K562 (cell line): Measurements from ENCODE around the gene HOXC4. TPM values are rescaled to one million over a fixed set of nuclear protein-coding genes. Genes with fewer than 3 reads are reported as not detected.

Experiments used
- CREB3L1 ChIP-seq: fragments of 450-650 bp; IDR thresholded peaks from 2 replicates; pipeline ENCODE4 v1.6.1; 2014; ENCODE audit warnings: low read depth, mild to moderate bottlenecking, moderate library complexity, borderline replicate concordance
- CREB5 ChIP-seq: fragments of 250-450 bp; sonication (Bioruptor Pico); IDR thresholded peaks from 2 replicates; pipeline ENCODE4 v1.5.0; 2020; ENCODE audit warnings: mild to moderate bottlenecking
- E2F3 ChIP-seq: fragments of 250-450 bp; sonication (Bioruptor Pico); IDR thresholded peaks from 2 replicates; pipeline ENCODE4 v1.4.0; 2020; ENCODE audit warnings: mild to moderate bottlenecking
- GATAD2A ChIP-seq: fragments of 450-650 bp; IDR thresholded peaks from 2 replicates; pipeline ENCODE4 v1.6.1; 2017
- HIVEP1 ChIP-seq: fragments of 250-450 bp; sonication (Bioruptor Pico); IDR thresholded peaks from 2 replicates; pipeline ENCODE4 v1.4.0; 2020; ENCODE audit warnings: mild to moderate bottlenecking
- LEF1 ChIP-seq: fragments of 450-650 bp; IDR thresholded peaks from 2 replicates; pipeline ENCODE4 v1.6.1; 2016; ENCODE audit warnings: mild to moderate bottlenecking
- MXI1 ChIP-seq: IDR thresholded peaks from 2 replicates; pipeline ENCODE4 v1.6.1; 2011; ENCODE audit warnings: low read depth, mild to moderate bottlenecking, improper control_type of control experiment, low read length
- NRF1 ChIP-seq, 2 experiments: fragments of 450-650 bp; IDR thresholded peaks in 1 of 2; conservative IDR thresholded peaks in 1 of 2; 2 replicates each; pipeline ENCODE4 v1.6.1; 2014; ENCODE audit warnings: mild to moderate bottlenecking in 2 of 2
- OTX1 ChIP-seq: fragments of 450-650 bp; formaldehyde crosslinking; IDR thresholded peaks from 2 replicates; pipeline ENCODE4 v1.4.0; 2022; ENCODE audit warnings: mild to moderate bottlenecking
- WHSC1 ChIP-seq: IDR thresholded peaks from one replicate; pipeline ENCODE4 v1.6.1; 2012; ENCODE audit warnings: low read length, control low read depth, inconsistent platforms
- ZBTB12 ChIP-seq: fragments of 250-450 bp; sonication (Bioruptor Pico); IDR thresholded peaks from 2 replicates; pipeline ENCODE4 v1.4.0; 2020
- ZKSCAN3 ChIP-seq: fragments of 250-450 bp; sonication (Bioruptor Pico); IDR thresholded peaks from 2 replicates; pipeline ENCODE4 v1.4.0; 2020
- ZNF124 ChIP-seq: sonication (generic); formaldehyde crosslinking; IDR thresholded peaks from 2 replicates; pipeline ENCODE4 v1.8.1; 2022; ENCODE audit warnings: missing genetic modification reagents
- ZNF318 ChIP-seq, 2 experiments: fragments of 450-650 bp; IDR thresholded peaks; 2 replicates each; pipeline ENCODE4 v1.6.1; 2016; ENCODE audit warnings: mild to moderate bottlenecking in 2 of 2, borderline replicate concordance in 1 of 2, low read depth in 1 of 2, moderate library complexity in 1 of 2
- ZNF512 ChIP-seq: IDR thresholded peaks from 2 replicates; pipeline ENCODE4 v1.6.1; 2016; ENCODE audit warnings: missing genetic modification characterization, missing compliant biosample characterization
- ZNF668 ChIP-seq: fragments of 250-450 bp; sonication (Bioruptor Pico); IDR thresholded peaks from 2 replicates; pipeline ENCODE4 v1.8.0; 2022; ENCODE audit warnings: mild to moderate bottlenecking, inconsistent platforms
- polyA plus RNA-seq, 8 experiments: library from polyadenylated mRNA; depleted of rRNA in 4 of 8; stranded (reverse) in 5 of 8; unstranded in 3 of 8; fragments of >200 nt; fragmentation: Nextera tagmentation in 2 of 8; fragmentation: Illumina TruSeq in 1 of 8; extraction: Ambion mirVana in 2 of 8; extraction: Trizol in 1 of 8; gene quantifications; 2 replicates each; pipeline versions ENCODE4 v1.2.1 to v1.2.3, GENCODE V29; 2011 to 2014; ENCODE audit warnings: inconsistent platforms in 1 of 8, missing spikeins in 1 of 8
- total RNA-seq, 7 experiments: library from RNA; depleted of rRNA in 6 of 7; stranded (reverse); fragments of >200 nt in 6 of 7; fragmentation: Illumina TruSeq in 2 of 7; extraction: Trizol in 2 of 7; gene quantifications; 2 replicates each; pipeline versions ENCODE4 v1.2.1 to v1.2.3, GENCODE V29; 2011 to 2021; ENCODE audit warnings: low replicate concordance in 1 of 7

The HOXC4 gene
- total and polyA plus RNA-seq, 9 of the 15 experiments (the other 6 are each of a cell fraction or from before 2014, with no cell fraction given): 0.06 to 1.5 (median 0.44) TPM; not detected in 1

- TF ChIP-seq CREB5 (CRISPR knock-in tag): no peak
- no peak for TF ChIP-seq ZBTB12 (CRISPR knock-in tag)
- TF ChIP-seq NRF1 (conservative IDR thresholded peaks at IDR 0.05 in 1 of 2, IDR thresholded peaks at IDR 0.05 in 1 of 2): no peak
- TF ChIP-seq ZNF318 (IDR thresholded peaks at IDR 0.05; ENCODE audit: borderline replicate concordance in 1 of 2, low read depth in 1 of 2): no peak
- no peak for TF ChIP-seq ZNF124 (CRISPR knock-in tag)
- no peak for TF ChIP-seq CREB3L1
- no peak for TF ChIP-seq E2F3 (CRISPR knock-in tag)
- no peak for TF ChIP-seq GATAD2A
- TF ChIP-seq ZKSCAN3: no peak
- TF ChIP-seq LEF1: 0 out of 2 replicates have a peak, but pooled peaks have one; percentile 40
- no peak for TF ChIP-seq ZNF668
- no peak for TF ChIP-seq HIVEP1 (CRISPR knock-in tag)
- TF ChIP-seq WHSC1: no peak
- no peak for TF ChIP-seq ZNF512 (tag)
- TF ChIP-seq MXI1: no peak
- TF ChIP-seq OTX1 (CRISPR knock-in tag): no peak
These were observed 28.8 kb downstream of the HOXC4 start (continued) for GRCh38 chr12:54082397-54082892.
